Vagina (tissue), 2 donors: ENCODE measurements around the gene ACP3. TPM values are rescaled to one million over a fixed set of nuclear protein-coding genes. Genes with fewer than 3 reads are reported as not detected.
"Not testable (repeated sequence)": the region's sequence is repeated elsewhere in the genome, so short reads cannot be mapped to it uniquely, and the experiment has no call there.

Experiments used
- DNase-seq, 2 donors: peaks; one replicate each; pipeline ENCODE4 v3.0.0-alpha.2; 2017; ENCODE audit errors: extremely low spot score in 2 of 2
- H3K27ac ChIP-seq: fragments of 200-600 bp; sonication (generic); one replicate; pipeline ENCODE4 v1.5.1; 2019
- H3K27me3 ChIP-seq: fragments of 200-600 bp; sonication (generic); one replicate; pipeline ENCODE4 v1.5.1; 2019
- H3K36me3 ChIP-seq, 2 donors: fragments of 200-600 bp; sonication (generic); one replicate each; pipeline ENCODE4 v1.5.1; 2017 to 2019
- H3K4me1 ChIP-seq: fragments of 200-600 bp; sonication (generic); one replicate; pipeline ENCODE4 v1.5.1; 2019
- H3K4me3 ChIP-seq, 2 donors: fragments of 200-600 bp; sonication (generic); 1 replicate in 1 of 2; 2 replicates in 1 of 2; pipeline ENCODE4 v1.5.1; 2016 to 2019
- H3K9me3 ChIP-seq: fragments of 200-600 bp; sonication (generic); one replicate; pipeline ENCODE4 v1.5.1; 2019
- POLR2A ChIP-seq, 2 donors: fragments of 450-650 bp; IDR thresholded peaks; one replicate each; pipeline ENCODE4 v1.6.1; 2017; ENCODE audit warnings: antibody characterized with exemption in 2 of 2, mild to moderate bottlenecking in 2 of 2, moderate library complexity in 2 of 2
- POLR2AphosphoS5 ChIP-seq, 2 donors: sonication (generic); formaldehyde crosslinking; IDR thresholded peaks; one replicate each; pipeline ENCODE4 v1.9.0; 2017; ENCODE audit warnings: antibody characterized with exemption in 2 of 2, mild to moderate bottlenecking in 2 of 2, low read depth in 1 of 2; ENCODE audit not compliant: insufficient read depth in 1 of 2
- intact Hi-C: fragments of 100-400 bp; cut with DNase I; formaldehyde crosslinking; loops from one replicate; pipeline ENCODE4 v1.15.1; 2023
- total RNA-seq: library from RNA; depleted of rRNA; stranded (reverse); fragments of >200 nt; gene quantifications from one replicate; pipeline ENCODE4 v1.2.3, GENCODE V29; 2016
- TF ChIP-seq, protein P1 (sequence below), 3 experiments: fragments of 450-650 bp in 2 of 3; fragments of 200-600 bp in 1 of 3; sonication (generic) in 1 of 3; IDR thresholded peaks; one replicate each; pipeline ENCODE4 v1.5.1; 2017 to 2019; ENCODE audit warnings: antibody characterized with exemption in 3 of 3, mild to moderate bottlenecking in 2 of 3, moderate library complexity in 2 of 3

Gene ACP3
- total RNA-seq, 1 donor from 2014 or later = 12.3 TPM

DNA sequence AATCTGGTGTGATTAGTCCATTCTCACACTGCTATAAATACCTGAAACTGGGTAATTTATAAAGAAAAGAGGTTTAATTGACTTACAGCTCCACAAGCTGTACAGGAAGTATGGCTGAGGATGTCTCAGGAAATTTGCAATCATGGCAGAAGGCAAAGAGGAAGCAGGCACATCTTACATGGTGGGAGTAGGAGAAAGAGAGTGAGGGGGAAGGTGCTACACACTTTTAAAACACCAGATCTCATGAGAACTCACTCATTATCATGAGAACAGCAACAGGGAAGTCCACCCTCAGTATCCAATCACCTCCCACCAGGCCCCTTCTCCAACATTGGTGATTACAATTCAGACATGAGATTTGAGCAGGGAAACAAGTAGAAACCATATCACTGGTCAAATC, 24.0 kb upstream of the ACP3 start:
- TF ChIP-seq, protein P1, sequence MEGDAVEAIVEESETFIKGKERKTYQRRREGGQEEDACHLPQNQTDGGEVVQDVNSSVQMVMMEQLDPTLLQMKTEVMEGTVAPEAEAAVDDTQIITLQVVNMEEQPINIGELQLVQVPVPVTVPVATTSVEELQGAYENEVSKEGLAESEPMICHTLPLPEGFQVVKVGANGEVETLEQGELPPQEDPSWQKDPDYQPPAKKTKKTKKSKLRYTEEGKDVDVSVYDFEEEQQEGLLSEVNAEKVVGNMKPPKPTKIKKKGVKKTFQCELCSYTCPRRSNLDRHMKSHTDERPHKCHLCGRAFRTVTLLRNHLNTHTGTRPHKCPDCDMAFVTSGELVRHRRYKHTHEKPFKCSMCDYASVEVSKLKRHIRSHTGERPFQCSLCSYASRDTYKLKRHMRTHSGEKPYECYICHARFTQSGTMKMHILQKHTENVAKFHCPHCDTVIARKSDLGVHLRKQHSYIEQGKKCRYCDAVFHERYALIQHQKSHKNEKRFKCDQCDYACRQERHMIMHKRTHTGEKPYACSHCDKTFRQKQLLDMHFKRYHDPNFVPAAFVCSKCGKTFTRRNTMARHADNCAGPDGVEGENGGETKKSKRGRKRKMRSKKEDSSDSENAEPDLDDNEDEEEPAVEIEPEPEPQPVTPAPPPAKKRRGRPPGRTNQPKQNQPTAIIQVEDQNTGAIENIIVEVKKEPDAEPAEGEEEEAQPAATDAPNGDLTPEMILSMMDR (IDR thresholded peaks at IDR 0.05) = no peak
- no peak for TF ChIP-seq POLR2AphosphoS5 (IDR thresholded peaks at IDR 0.05; ENCODE audit: insufficient read depth in 1 of 2, low read depth in 1 of 2)
- TF ChIP-seq POLR2A (IDR thresholded peaks at IDR 0.05) = no peak
- Histone ChIP-seq H3K36me3 (no peaks in the 10 kb centered on the region), H3K9me3 (no peaks in the 10 kb centered on the region), H3K4me1 (no peaks in the 10 kb centered on the region), H3K27ac (no peak overlapping the region), H3K27me3 (no peaks in the 10 kb centered on the region), H3K4me3 (no peak overlapping the region)
- intact Hi-C loops = no loop called here
- DNase-seq = no peak

- H3K4me1 ChIP-seq = no peaks in the 10 kb centered on the region
- H3K27ac ChIP-seq = no peak overlapping the region
- TF ChIP-seq POLR2A (IDR thresholded peaks at IDR 0.05) (no peak), POLR2AphosphoS5 (IDR thresholded peaks at IDR 0.05; ENCODE audit: insufficient read depth in 1 of 2, low read depth in 1 of 2) (no peak)
- TF ChIP-seq, protein P1 (IDR thresholded peaks at IDR 0.05) = no peak
- H3K4me3 ChIP-seq = no peak overlapping the region
- H3K27me3 ChIP-seq = no peaks in the 10 kb centered on the region
- DNase-seq = no peak
- intact Hi-C loops = no loop called here
- H3K36me3 ChIP-seq = no peaks in the 10 kb centered on the region
- no peaks in the 10 kb centered on the region for H3K9me3 ChIP-seq
Observed at GRCh38 chr3:132294906-132295305, 22.3 kb upstream of the ACP3 start.

DNA sequence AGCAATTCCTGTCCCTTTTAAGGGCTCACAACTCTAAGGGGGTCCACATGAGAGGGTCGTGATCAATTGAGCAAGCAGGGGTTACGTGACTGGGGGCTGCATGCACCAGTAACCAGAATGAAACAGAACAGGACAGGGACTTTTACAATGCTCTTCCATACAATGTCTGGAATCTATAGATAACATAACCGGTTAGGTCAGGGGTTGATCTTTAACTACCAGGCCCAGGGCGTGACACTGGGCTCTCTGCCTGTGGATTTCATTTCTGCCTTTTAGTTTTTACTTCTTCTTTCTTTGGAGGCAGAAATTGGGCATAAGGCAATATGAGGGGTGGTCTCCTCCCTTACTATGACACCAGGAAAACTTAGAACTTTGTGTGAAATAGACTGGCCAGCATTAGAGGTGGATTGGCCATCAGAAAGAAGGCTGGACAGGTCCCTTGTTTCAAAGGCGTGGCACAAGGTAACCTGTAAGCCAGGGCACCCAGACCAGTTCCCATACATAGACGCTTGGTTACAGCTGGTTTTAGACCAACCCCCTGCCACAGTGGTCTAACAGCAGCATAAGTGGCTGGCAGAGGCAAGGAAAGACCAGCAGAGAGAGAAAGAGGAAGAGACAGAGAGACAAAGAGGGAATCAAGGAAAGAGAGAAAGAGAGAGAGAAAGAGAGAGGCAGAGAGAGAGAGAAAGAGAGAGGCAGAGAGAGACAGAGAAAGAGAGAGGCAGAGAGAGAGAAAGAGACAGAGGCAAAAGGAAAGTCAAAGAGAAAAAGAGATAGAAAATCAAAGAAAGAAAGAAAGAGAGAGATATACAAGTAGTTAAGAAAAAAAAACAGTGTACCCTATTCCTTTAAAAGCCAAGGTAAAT, 13.6 kb upstream of the ACP3 start:
- H3K4me3 ChIP-seq, H3K9me3 ChIP-seq, H3K27me3 ChIP-seq, DNase-seq, H3K27ac ChIP-seq, H3K36me3 ChIP-seq, intact Hi-C loops, H3K4me1 ChIP-seq: not testable (repeated sequence)

DNA sequence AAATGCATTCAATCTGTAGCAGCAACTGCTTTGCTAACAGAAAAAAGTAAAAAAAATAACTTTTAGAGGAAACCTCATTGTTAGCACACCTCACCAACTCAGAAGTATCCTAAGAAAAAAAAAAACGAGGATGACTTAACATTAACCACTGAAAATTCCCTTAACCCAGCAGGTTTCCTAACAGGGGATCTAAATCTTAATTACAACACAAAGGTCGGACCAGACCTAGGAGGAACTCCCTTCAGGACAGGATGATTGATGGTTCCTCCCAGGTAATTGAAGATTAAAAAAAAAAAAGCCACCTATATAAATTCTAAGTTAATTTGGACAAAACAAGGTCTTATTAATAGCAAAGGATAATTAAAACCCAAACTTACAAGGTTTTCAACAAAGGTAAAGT, 12.9 kb upstream of the ACP3 start:
- H3K4me1 ChIP-seq, H3K27me3 ChIP-seq, H3K27ac ChIP-seq, DNase-seq, intact Hi-C loops, H3K9me3 ChIP-seq, H3K36me3 ChIP-seq, H3K4me3 ChIP-seq: not testable (repeated sequence)

DNA sequence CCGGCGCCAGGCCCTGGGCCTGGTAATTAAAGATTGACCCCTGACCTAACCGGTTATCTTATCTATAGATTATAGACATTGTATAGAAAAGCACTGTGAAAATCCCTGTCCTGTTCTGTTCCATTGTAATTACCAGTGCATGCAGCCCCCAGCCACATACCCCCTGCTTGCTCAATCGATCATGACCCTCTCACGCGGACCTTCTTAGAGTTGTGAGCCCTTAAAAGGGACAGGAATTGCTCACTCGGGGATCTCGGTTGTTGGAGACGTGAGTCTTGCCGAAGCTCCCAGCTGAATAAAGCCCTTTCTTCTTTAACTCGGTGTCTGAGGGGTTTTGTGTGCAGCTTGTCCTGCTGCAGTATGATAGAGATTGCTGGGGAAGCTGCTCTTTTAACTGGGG, 7.2 kb upstream of the ACP3 start:
- H3K36me3 ChIP-seq, H3K4me3 ChIP-seq, intact Hi-C loops, H3K9me3 ChIP-seq, H3K27me3 ChIP-seq, DNase-seq, H3K27ac ChIP-seq, H3K4me1 ChIP-seq: not testable (repeated sequence)

DNA sequence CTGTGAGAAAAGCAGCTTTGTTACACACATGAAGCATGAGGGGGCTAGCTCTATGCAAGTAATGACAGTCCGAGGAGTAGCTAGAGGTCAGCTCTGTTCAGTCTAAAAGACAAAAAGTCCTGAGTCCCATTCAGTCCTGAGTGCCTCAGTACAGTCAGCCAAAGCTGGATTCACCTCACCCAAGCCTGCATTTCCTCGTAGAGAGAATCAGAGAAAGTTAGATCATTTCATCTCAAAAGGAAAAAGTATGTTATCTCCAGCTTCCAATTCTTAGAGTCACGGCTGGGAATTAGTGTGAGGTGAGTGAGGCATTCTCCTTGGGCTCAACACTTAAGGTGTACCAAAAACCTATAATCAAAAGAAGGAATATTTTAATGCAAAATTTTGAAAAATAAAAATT, 5.9 kb upstream of the ACP3 start:
- H3K4me1 ChIP-seq = peaks cover 1% of the 10 kb centered on the region
- H3K27ac ChIP-seq = no peak overlapping the region
- TF ChIP-seq, protein P1 (IDR thresholded peaks at IDR 0.05) = no peak
- TF ChIP-seq POLR2AphosphoS5 (IDR thresholded peaks at IDR 0.05; ENCODE audit: insufficient read depth in 1 of 2, low read depth in 1 of 2) (no peak), POLR2A (IDR thresholded peaks at IDR 0.05) (no peak)
- H3K9me3 ChIP-seq = no peaks in the 10 kb centered on the region
- no peaks in the 10 kb centered on the region for H3K36me3 ChIP-seq
- no peaks in the 10 kb centered on the region for H3K27me3 ChIP-seq
- intact Hi-C loops = no loop called here
- no peak overlapping the region for H3K4me3 ChIP-seq
- no peak for DNase-seq
